Ishikawa (cell line): ENCODE measurements around the gene CD79A.

Source experiments
- CREB1 ChIP-seq: IDR thresholded peaks from 2 replicates; pipeline ENCODE4 v1.6.1; 2012; ENCODE audit warnings: low read depth
- EP300 ChIP-seq: IDR thresholded peaks from 2 replicates; pipeline ENCODE4 v1.6.1; 2012; ENCODE audit warnings: borderline replicate concordance
- FOXM1 ChIP-seq: IDR thresholded peaks from 2 replicates; pipeline ENCODE4 v1.6.1; 2012; ENCODE audit warnings: low read depth, borderline replicate concordance
- MAX ChIP-seq: IDR thresholded peaks from 2 replicates; pipeline ENCODE4 v1.6.1; 2012
- RAD21 ChIP-seq: IDR thresholded peaks from 2 replicates; pipeline ENCODE4 v1.6.1; 2012; ENCODE audit warnings: low read depth
- REST ChIP-seq: IDR thresholded peaks from 2 replicates; pipeline ENCODE4 v1.6.1; 2012; ENCODE audit warnings: low read depth, mild to moderate bottlenecking
- TAF1 ChIP-seq: IDR thresholded peaks from 2 replicates; pipeline ENCODE4 v1.6.1; 2012; ENCODE audit warnings: low read depth, mild to moderate bottlenecking
- YY1 ChIP-seq: IDR thresholded peaks from 2 replicates; pipeline ENCODE4 v1.6.1; 2012; ENCODE audit warnings: low read depth
- ZBTB7A ChIP-seq: IDR thresholded peaks from 2 replicates; pipeline ENCODE4 v1.6.1; 2012; ENCODE audit warnings: low read depth

GRCh38 chr19:41921577-41922576 lies 44.8 kb downstream of the CD79A start:
- no peak for TF ChIP-seq REST
- no peak for TF ChIP-seq MAX
- no peak for TF ChIP-seq ZBTB7A
- TF ChIP-seq EP300, result no peak
- TF ChIP-seq YY1, result no peak
- no peak for TF ChIP-seq RAD21
- no peak for TF ChIP-seq TAF1
- TF ChIP-seq FOXM1, result no peak
- no peak for TF ChIP-seq CREB1
